ENCODE data around the gene PRH2.

GRCh38 chr12:10974965-10975364, 45.9 kb downstream of the PRH2 start:
- TF ChIP-seq POLR2A (IDR thresholded peaks at IDR 0.05; ENCODE audit: low read depth, low read length), result no peak
- TF ChIP-seq POLR2AphosphoS5 (IDR thresholded peaks at IDR 0.05; ENCODE audit: low read depth, low read length), result no peak
- no peak for TF ChIP-seq TAF1 (IDR thresholded peaks at IDR 0.05; ENCODE audit: low read depth, low read length)
- TF ChIP-seq SPI1 (IDR thresholded peaks at IDR 0.05; ENCODE audit: low read depth, low read length), result no peak

All from GM12891 (cell line).